Neural progenitor cell (in vitro differentiated cells): ENCODE measurements around the gene LDB2. TPM values are rescaled to one million over a fixed set of nuclear protein-coding genes. Genes with fewer than 3 reads are reported as not detected.
"Not testable (repeated sequence)": the region's sequence is repeated elsewhere in the genome, so short reads cannot be mapped to it uniquely, and the experiment has no call there.

Experiments used
- DNase-seq: peaks from one replicate; pipeline ENCODE4 v3.0.0-alpha.2; 2016; ENCODE audit warnings: low spot score
- H2AFZ ChIP-seq: fragments of 200-600 bp; sonication (generic); replicated peaks from 2 replicates; pipeline ENCODE4 v1.6.1; 2016; ENCODE audit warnings: antibody characterized with exemption
- H3F3A ChIP-seq: fragments of 200-600 bp; sonication (generic); 2 replicates; pipeline ENCODE4 v1.6.1; 2016; ENCODE audit warnings: antibody characterized with exemption, low read depth
- H3K27ac ChIP-seq: fragments of 200-600 bp; sonication (generic); 2 replicates; pipeline ENCODE4 v1.5.1; 2016; ENCODE audit warnings: mild to moderate bottlenecking
- H3K27me3 ChIP-seq: fragments of 200-600 bp; sonication (generic); 2 replicates; pipeline ENCODE4 v1.6.1; 2016; ENCODE audit warnings: mild to moderate bottlenecking, moderate library complexity
- H3K36me3 ChIP-seq: fragments of 200-600 bp; sonication (generic); 2 replicates; pipeline ENCODE4 v1.5.1; 2016
- H3K4me1 ChIP-seq: fragments of 200-600 bp; sonication (generic); 2 replicates; pipeline ENCODE4 v1.6.1; 2016; ENCODE audit warnings: mixed run types
- H3K4me2 ChIP-seq: fragments of 200-600 bp; sonication (generic); 2 replicates; pipeline ENCODE4 v1.6.1; 2016
- H3K4me3 ChIP-seq: fragments of 200-600 bp; sonication (generic); 2 replicates; pipeline ENCODE4 v1.5.1; 2016
- H3K79me2 ChIP-seq: fragments of 200-600 bp; sonication (generic); 2 replicates; pipeline ENCODE4 v1.6.1; 2016; ENCODE audit warnings: low read depth
- H3K9ac ChIP-seq: fragments of 200-600 bp; sonication (generic); 2 replicates; pipeline ENCODE4 v1.6.1; 2016
- H3K9me3 ChIP-seq: fragments of 200-600 bp; sonication (generic); 2 replicates; pipeline ENCODE4 v1.5.1; 2016; ENCODE audit warnings: low read depth
- H4K20me1 ChIP-seq: fragments of 200-600 bp; sonication (generic); 2 replicates; pipeline ENCODE4 v1.6.1; 2016; ENCODE audit warnings: low read depth
- H3K27ac Mint-ChIP-seq: 3 replicates; pipeline ENCODE4 v1.8.0; 2021; ENCODE audit warnings: mixed read lengths
- H3K27me3 Mint-ChIP-seq: 2 replicates; pipeline ENCODE4 v1.8.0; 2022; ENCODE audit warnings: low read depth, mild to moderate bottlenecking, inconsistent platforms, moderate library complexity, mixed read lengths; ENCODE audit not compliant: insufficient read depth
- H3K36me3 Mint-ChIP-seq: 3 replicates; pipeline ENCODE4 v1.8.0; 2021; ENCODE audit warnings: mixed read lengths
- H3K4me1 Mint-ChIP-seq: 3 replicates; pipeline ENCODE4 v1.8.0; 2021; ENCODE audit warnings: mixed read lengths
- H3K4me3 Mint-ChIP-seq: 3 replicates; pipeline ENCODE4 v1.8.0; 2021; ENCODE audit warnings: mild to moderate bottlenecking, moderate library complexity, mixed read lengths
- H3K9me3 Mint-ChIP-seq: 3 replicates; pipeline ENCODE4 v1.8.0; 2020; ENCODE audit warnings: mixed read lengths
- EZH2 ChIP-seq: fragments of 200-600 bp; sonication (generic); IDR thresholded peaks from 2 replicates; pipeline ENCODE4 v1.6.1; 2017; ENCODE audit warnings: antibody characterized with exemption, mild to moderate bottlenecking, moderate library complexity
- EZH2phosphoT487 ChIP-seq: fragments of 200-600 bp; sonication (generic); IDR thresholded peaks from 2 replicates; pipeline ENCODE4 v1.6.1; 2017; ENCODE audit warnings: antibody characterized with exemption
- total RNA-seq: library from RNA; depleted of rRNA; stranded (reverse); fragments of >200 nt; gene quantifications from 2 replicates; pipeline ENCODE4 v1.2.3, GENCODE V29; 2015; ENCODE audit warnings: low replicate concordance
- TF ChIP-seq, protein P1 (sequence below): fragments of 200-600 bp; sonication (generic); IDR thresholded peaks from 2 replicates; pipeline ENCODE4 v1.5.1; 2017; ENCODE audit warnings: antibody characterized with exemption, mild to moderate bottlenecking

Gene LDB2
- total RNA-seq, 1 donor from 2014 or later = 24.3 TPM

DNA sequence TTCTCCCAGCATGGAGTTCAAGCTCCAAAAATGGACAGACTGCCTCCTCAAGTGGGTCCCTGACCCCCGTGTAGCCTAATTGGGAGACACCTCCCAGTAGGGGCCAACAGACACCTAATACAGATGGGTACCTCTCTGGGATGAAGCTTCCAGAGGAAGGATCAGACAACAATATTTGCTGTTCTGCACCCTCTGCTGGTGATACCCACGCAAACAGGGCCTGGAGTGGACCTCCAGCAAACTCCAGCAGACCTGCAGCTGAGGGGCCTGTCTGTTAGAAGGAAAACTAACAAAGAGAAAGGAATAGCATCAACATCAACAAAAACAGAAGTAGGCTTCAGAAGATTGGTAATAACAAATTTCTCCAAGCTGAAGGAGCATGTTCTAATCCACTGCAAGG lies 269.2 kb downstream of the LDB2 start:
- not testable (repeated sequence) for H3K4me3 Mint-ChIP-seq, H3K4me1 Mint-ChIP-seq, H3K4me2 ChIP-seq, H3K27ac Mint-ChIP-seq, H4K20me1 ChIP-seq, H3K36me3 Mint-ChIP-seq, H3K27ac ChIP-seq, H3K36me3 ChIP-seq, H3K27me3 ChIP-seq, H3K9ac ChIP-seq, H3F3A ChIP-seq, H3K27me3 Mint-ChIP-seq, H3K4me1 ChIP-seq, H3K79me2 ChIP-seq, H3K4me3 ChIP-seq, DNase-seq, H2AFZ ChIP-seq, H3K9me3 ChIP-seq
- TF ChIP-seq, protein P1, sequence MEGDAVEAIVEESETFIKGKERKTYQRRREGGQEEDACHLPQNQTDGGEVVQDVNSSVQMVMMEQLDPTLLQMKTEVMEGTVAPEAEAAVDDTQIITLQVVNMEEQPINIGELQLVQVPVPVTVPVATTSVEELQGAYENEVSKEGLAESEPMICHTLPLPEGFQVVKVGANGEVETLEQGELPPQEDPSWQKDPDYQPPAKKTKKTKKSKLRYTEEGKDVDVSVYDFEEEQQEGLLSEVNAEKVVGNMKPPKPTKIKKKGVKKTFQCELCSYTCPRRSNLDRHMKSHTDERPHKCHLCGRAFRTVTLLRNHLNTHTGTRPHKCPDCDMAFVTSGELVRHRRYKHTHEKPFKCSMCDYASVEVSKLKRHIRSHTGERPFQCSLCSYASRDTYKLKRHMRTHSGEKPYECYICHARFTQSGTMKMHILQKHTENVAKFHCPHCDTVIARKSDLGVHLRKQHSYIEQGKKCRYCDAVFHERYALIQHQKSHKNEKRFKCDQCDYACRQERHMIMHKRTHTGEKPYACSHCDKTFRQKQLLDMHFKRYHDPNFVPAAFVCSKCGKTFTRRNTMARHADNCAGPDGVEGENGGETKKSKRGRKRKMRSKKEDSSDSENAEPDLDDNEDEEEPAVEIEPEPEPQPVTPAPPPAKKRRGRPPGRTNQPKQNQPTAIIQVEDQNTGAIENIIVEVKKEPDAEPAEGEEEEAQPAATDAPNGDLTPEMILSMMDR = peak; percentile 7
- peaks cover 18% of the 10 kb centered on the region for H3K9me3 Mint-ChIP-seq

- H3F3A ChIP-seq, H2AFZ ChIP-seq, H3K9ac ChIP-seq, DNase-seq, H3K4me1 Mint-ChIP-seq, H3K27ac Mint-ChIP-seq, H3K27me3 Mint-ChIP-seq, H3K9me3 ChIP-seq, H3K27ac ChIP-seq, H3K4me3 ChIP-seq, H3K4me1 ChIP-seq, H3K36me3 ChIP-seq, H3K79me2 ChIP-seq, H3K27me3 ChIP-seq, H3K4me2 ChIP-seq, H3K4me3 Mint-ChIP-seq, H4K20me1 ChIP-seq, H3K36me3 Mint-ChIP-seq: not testable (repeated sequence)
- H3K9me3 Mint-ChIP-seq = peaks cover 16% of the 10 kb centered on the region
These were observed 269.6 kb downstream of the LDB2 start for GRCh38 chr4:16628835-16629234.

DNA sequence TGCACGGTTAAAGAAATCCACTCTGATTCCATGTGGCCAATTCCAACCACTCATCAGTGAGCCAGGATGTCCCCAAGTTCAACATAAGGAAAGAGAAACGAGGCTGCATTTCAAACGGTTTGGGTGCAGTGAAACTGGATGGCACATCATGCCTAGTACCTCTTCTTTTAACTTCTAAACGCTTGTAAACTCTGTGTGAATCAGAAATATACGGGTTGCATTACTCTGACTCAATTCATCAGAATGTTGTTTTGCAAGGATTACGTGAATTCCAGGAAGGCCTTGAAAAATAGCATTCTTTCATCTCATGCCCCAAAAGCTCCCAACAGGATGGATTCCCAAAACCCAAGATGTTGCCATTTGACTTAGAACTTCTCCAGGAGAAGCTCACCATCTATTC lies 270.4 kb downstream of the LDB2 start:
- H3K4me1 ChIP-seq = no peaks in the 10 kb centered on the region
- H3F3A ChIP-seq = no peaks in the 10 kb centered on the region
- H3K36me3 Mint-ChIP-seq = peaks cover 3% of the 10 kb centered on the region
- no peaks in the 10 kb centered on the region for H3K36me3 ChIP-seq
- H3K27ac Mint-ChIP-seq = no peak overlapping the region
- H2AFZ ChIP-seq = no peak overlapping the region
- no peak overlapping the region for H3K9ac ChIP-seq
- H3K79me2 ChIP-seq = no peaks in the 10 kb centered on the region
- H3K4me3 Mint-ChIP-seq = no peak overlapping the region
- H3K4me1 Mint-ChIP-seq = no peaks in the 10 kb centered on the region
- H3K27me3 Mint-ChIP-seq = peaks cover 4% of the 10 kb centered on the region
- H4K20me1 ChIP-seq = no peaks in the 10 kb centered on the region
- no peaks in the 10 kb centered on the region for H3K27me3 ChIP-seq
- peaks cover 9% of the 10 kb centered on the region for H3K9me3 Mint-ChIP-seq
- DNase-seq = no peak
- TF ChIP-seq EZH2 = no peak
- no peak for TF ChIP-seq EZH2phosphoT487
- TF ChIP-seq, protein P1 = no peak
- H3K9me3 ChIP-seq = no peaks in the 10 kb centered on the region
- H3K27ac ChIP-seq = no peak overlapping the region
- no peak overlapping the region for H3K4me3 ChIP-seq
- no peak overlapping the region for H3K4me2 ChIP-seq

GRCh38 chr4:16626945-16627344 lies 271.5 kb downstream of the LDB2 start:
- no peak overlapping the region for H3K4me2 ChIP-seq

More at GRCh38 chr4:16626945-16627344, 271.5 kb downstream of the LDB2 start:
- Histone ChIP-seq H3K36me3 (no peaks in the 10 kb centered on the region), H3K27me3 (no peaks in the 10 kb centered on the region), H4K20me1 (no peaks in the 10 kb centered on the region), H2AFZ (no peak overlapping the region), H3K9me3 (no peaks in the 10 kb centered on the region), H3K4me3 (no peak overlapping the region), H3K4me1 (no peaks in the 10 kb centered on the region), H3K9ac (no peak overlapping the region), H3K79me2 (no peaks in the 10 kb centered on the region), H3K27ac (no peak overlapping the region), H3F3A (no peaks in the 10 kb centered on the region)
- Mint-ChIP-seq H3K36me3 (peaks cover 3% of the 10 kb centered on the region), H3K9me3 (peaks cover 3% of the 10 kb centered on the region), H3K4me3 (no peak overlapping the region), H3K27me3 (peaks cover 4% of the 10 kb centered on the region), H3K4me1 (no peaks in the 10 kb centered on the region), H3K27ac (no peak overlapping the region)
- TF ChIP-seq EZH2phosphoT487 = no peak
- TF ChIP-seq EZH2 = no peak
- TF ChIP-seq, protein P1 = no peak
- no peak for DNase-seq
